H1 (cell line): Measurements from ENCODE around the gene DLG1. TPM values are rescaled to one million over a fixed set of nuclear protein-coding genes. Genes with fewer than 3 reads are reported as not detected.

ENCODE experiments used
- CTCF ChIA-PET: fragments of 300-600 bp; sonication (Branson Sonifier 250); formaldehyde crosslinking; loops from one replicate; lab custom pipeline; 2021; ENCODE audit not compliant: partially characterized antibody; lab: Charles Lee
- POLR2A ChIA-PET: fragments of 300-600 bp; sonication (Branson Sonifier 250); formaldehyde crosslinking; loops from one replicate; lab custom pipeline; 2021; ENCODE audit warnings: inconsistent platforms; ENCODE audit not compliant: partially characterized antibody; lab: Charles Lee
- DNase-seq, 2 experiments: peaks; one replicate each; pipeline versions ENCODE4 v3.0.0 to v3.0.0-alpha.2; 2010 to 2022; ENCODE audit warnings: low spot score in 2 of 2, low read depth in 1 of 2, mixed read lengths in 1 of 2
- FAIRE-seq: peaks from 2 replicates; lab custom pipeline; 2011; peaks lifted over from hg19 to GRCh38; lab: Jason Lieb, UNC
- H2AFZ ChIP-seq: 2 replicates; pipeline ENCODE4 v1.8.1; 2012; ENCODE audit warnings: low read length, inconsistent platforms
- H2AK5ac ChIP-seq: 2 replicates; pipeline ENCODE4 v1.6.1; 2013; ENCODE audit warnings: low read depth, low read length
- H2BK120ac ChIP-seq: replicated peaks from 2 replicates; pipeline ENCODE3; 2013; ENCODE audit warnings: low read depth, low read length, inconsistent platforms
- H2BK12ac ChIP-seq: 2 replicates; pipeline ENCODE4 v1.6.1; 2013; ENCODE audit warnings: low read depth, low read length
- H2BK15ac ChIP-seq: 2 replicates; pipeline ENCODE4 v1.6.1; 2013; ENCODE audit warnings: low read length
- H2BK20ac ChIP-seq: 2 replicates; pipeline ENCODE4 v1.6.1; 2013; ENCODE audit warnings: low read length
- H2BK5ac ChIP-seq: 2 replicates; pipeline ENCODE4 v1.6.1; 2013; ENCODE audit warnings: low read depth, low read length
- H3K14ac ChIP-seq: 2 replicates; pipeline ENCODE4 v1.6.1; 2013; ENCODE audit warnings: inconsistent platforms; ENCODE audit not compliant: insufficient read length
- H3K18ac ChIP-seq: 2 replicates; pipeline ENCODE4 v1.6.1; 2013; ENCODE audit warnings: low read length; ENCODE audit errors: extremely low read depth
- H3K23ac ChIP-seq: 2 replicates; pipeline ENCODE4 v1.6.1; 2013; ENCODE audit warnings: inconsistent platforms; ENCODE audit not compliant: insufficient read length
- H3K23me2 ChIP-seq: 2 replicates; pipeline ENCODE4 v1.6.1; 2013; ENCODE audit warnings: low read depth, low read length
- H3K27ac ChIP-seq: 2 replicates; pipeline ENCODE4 v1.6.1; 2011; ENCODE audit warnings: low read depth, low read length, inconsistent platforms
- H3K27me3 ChIP-seq, 4 experiments: replicated peaks in 1 of 4; 1 replicate in 1 of 4; 2 replicates in 3 of 4; pipeline versions ENCODE4 v1.6.1 to v1.8.1; 2011 to 2013; ENCODE audit warnings: low read length in 3 of 4, mild to moderate bottlenecking in 3 of 4, inconsistent platforms in 2 of 4, mixed read lengths in 2 of 4, moderate library complexity in 1 of 4; ENCODE audit not compliant: control insufficient read depth in 3 of 4, insufficient read depth in 3 of 4; ENCODE audit errors: extremely low read depth in 1 of 4
- H3K36me3 ChIP-seq, 4 experiments: 2 replicates each; pipeline versions ENCODE4 v1.6.1 to v1.8.1; 2011 to 2013; ENCODE audit warnings: mild to moderate bottlenecking in 4 of 4, low read length in 3 of 4, moderate library complexity in 2 of 4, control low read depth in 1 of 4, inconsistent platforms in 1 of 4; ENCODE audit not compliant: insufficient read depth in 4 of 4, control insufficient read depth in 2 of 4
- H3K4ac ChIP-seq: replicated peaks from 2 replicates; pipeline ENCODE3; 2013; ENCODE audit warnings: low read length, low read depth, mixed read lengths, inconsistent platforms; ENCODE audit not compliant: insufficient read length
- H3K4me1 ChIP-seq, 4 experiments: replicated peaks in 1 of 4; 1 replicate in 1 of 4; 2 replicates in 3 of 4; pipeline versions ENCODE4 v1.6.1 to v1.8.1; 2011 to 2013; ENCODE audit warnings: low read length in 3 of 4, inconsistent platforms in 2 of 4, mixed read lengths in 1 of 4; ENCODE audit not compliant: insufficient read depth in 4 of 4, control insufficient read depth in 3 of 4
- H3K4me2 ChIP-seq, 2 experiments: 2 replicates each; pipeline versions ENCODE4 v1.6.1 to v1.8.1; 2011 to 2013; ENCODE audit warnings: low read depth in 2 of 2, low read length in 2 of 2, control low read depth in 1 of 2, inconsistent platforms in 1 of 2, mild to moderate bottlenecking in 1 of 2; ENCODE audit not compliant: insufficient read depth in 1 of 2
- H3K4me3 ChIP-seq, 4 experiments: fragments of 200-600, 300-600 bp in 1 of 4; sonication (generic), shearing (Covaris generic), sonication (Bioruptor Twin) in 1 of 4; 2 replicates each; pipeline versions ENCODE4 v1.5.1 to v1.8.1; 2011 to 2016; ENCODE audit warnings: low read length in 4 of 4, low read depth in 3 of 4, control low read depth in 2 of 4, inconsistent platforms in 2 of 4, mild to moderate bottlenecking in 2 of 4, mixed read lengths in 1 of 4, moderate library complexity in 1 of 4; ENCODE audit not compliant: insufficient read depth in 2 of 4; ENCODE audit errors: extremely low read depth in 1 of 4
- H3K56ac ChIP-seq: replicated peaks from 2 replicates; pipeline ENCODE3; 2013; ENCODE audit warnings: low read depth, mild to moderate bottlenecking, mixed read lengths, low read length, inconsistent platforms; ENCODE audit not compliant: insufficient read length
- H3K79me1 ChIP-seq: 2 replicates; pipeline ENCODE4 v1.6.1; 2013; ENCODE audit warnings: low read depth, low read length, control low read depth
- H3K79me2 ChIP-seq, 2 experiments: 2 replicates each; pipeline versions ENCODE4 v1.6.1 to v1.8.1; 2012 to 2013; ENCODE audit warnings: low read length in 2 of 2, mild to moderate bottlenecking in 2 of 2, inconsistent platforms in 1 of 2; ENCODE audit not compliant: insufficient read depth in 2 of 2, control insufficient read depth in 1 of 2
- H3K9ac ChIP-seq, 4 experiments: replicated peaks in 1 of 4; 1 replicate in 1 of 4; 2 replicates in 3 of 4; pipeline versions ENCODE4 v1.6.1 to v1.8.1; 2011 to 2013; ENCODE audit warnings: low read depth in 3 of 4, low read length in 3 of 4, control low read depth in 2 of 4, mild to moderate bottlenecking in 2 of 4, moderate library complexity in 2 of 4, inconsistent platforms in 1 of 4; ENCODE audit errors: extremely low read depth in 1 of 4
- H3K9me3 ChIP-seq, 2 experiments: 2 replicates each; pipeline versions ENCODE4 v1.6.1 to v1.8.1; 2012 to 2013; ENCODE audit warnings: mild to moderate bottlenecking in 2 of 2, moderate library complexity in 2 of 2, control low read depth in 1 of 2, inconsistent platforms in 1 of 2, low read depth in 1 of 2, low read length in 1 of 2, mixed read lengths in 1 of 2; ENCODE audit not compliant: insufficient read depth in 2 of 2
- H4K20me1 ChIP-seq, 2 experiments: replicated peaks in 1 of 2; 2 replicates each; pipeline versions ENCODE3 to v1.8.1; 2011 to 2013; ENCODE audit warnings: inconsistent platforms in 2 of 2, low read length in 2 of 2, mild to moderate bottlenecking in 1 of 2; ENCODE audit not compliant: insufficient read depth in 2 of 2, control insufficient read depth in 1 of 2
- H4K5ac ChIP-seq: 2 replicates; pipeline ENCODE4 v1.6.1; 2013; ENCODE audit warnings: low read length, low read depth, mixed read lengths, inconsistent platforms; ENCODE audit not compliant: insufficient read length
- H4K8ac ChIP-seq: 2 replicates; pipeline ENCODE4 v1.8.0; 2013; ENCODE audit warnings: mild to moderate bottlenecking, moderate library complexity, low read length, inconsistent platforms; ENCODE audit not compliant: insufficient read depth; ENCODE audit errors: extremely low read depth
- H4K91ac ChIP-seq: replicated peaks from 2 replicates; pipeline ENCODE3; 2013; ENCODE audit warnings: low read length, mixed read lengths, inconsistent platforms; ENCODE audit not compliant: insufficient read length
- BCL11A ChIP-seq, 2 experiments: IDR thresholded peaks; one replicate each; pipeline ENCODE4 v1.6.1; 2011; ENCODE audit warnings: low read depth in 2 of 2, low read length in 2 of 2, mild to moderate bottlenecking in 2 of 2
- CEBPB ChIP-seq: IDR thresholded peaks from 2 replicates; pipeline ENCODE4 v1.6.1; 2012; ENCODE audit warnings: low read depth, low read length
- HDAC2 ChIP-seq, 2 experiments: fragments of 300-600 bp in 1 of 2; sonication (generic) in 1 of 2; IDR thresholded peaks; 2 replicates each; pipeline ENCODE4 v1.6.1; 2011 to 2012; ENCODE audit warnings: low read depth in 2 of 2, low read length in 2 of 2, mild to moderate bottlenecking in 2 of 2, moderate library complexity in 2 of 2, borderline replicate concordance in 1 of 2, inconsistent platforms in 1 of 2
- HDAC6 ChIP-seq: IDR thresholded peaks from one replicate; pipeline ENCODE4 v1.7.1; 2012; ENCODE audit warnings: low read depth, mild to moderate bottlenecking, inconsistent platforms, low read length, moderate library complexity
- KDM1A ChIP-seq: fragments of 200-600, 300-600 bp; sonication (generic); IDR thresholded peaks from 2 replicates; pipeline ENCODE4 v1.7.1; 2016; ENCODE audit warnings: mild to moderate bottlenecking, low read length, borderline replicate concordance
- KDM5A ChIP-seq: fragments of 200-600 bp; IDR thresholded peaks from 2 replicates; pipeline ENCODE4 v1.7.1; 2012; ENCODE audit warnings: mild to moderate bottlenecking, low read length, inconsistent platforms, mixed read lengths
- RAD21 ChIP-seq, 2 experiments: IDR thresholded peaks in 1 of 2; conservative IDR thresholded peaks in 1 of 2; 2 replicates each; pipeline ENCODE4 v1.6.1; 2011; ENCODE audit warnings: low read depth in 2 of 2, low read length in 2 of 2, improper control_type of control experiment in 1 of 2, inconsistent platforms in 1 of 2, mild to moderate bottlenecking in 1 of 2, moderate library complexity in 1 of 2
- SIN3A ChIP-seq, 2 experiments: IDR thresholded peaks in 1 of 2; conservative IDR thresholded peaks in 1 of 2; 2 replicates each; pipeline ENCODE4 v1.6.1; 2011 to 2012; ENCODE audit warnings: low read length in 2 of 2, improper control_type of control experiment in 1 of 2, low read depth in 1 of 2, mild to moderate bottlenecking in 1 of 2
- SRF ChIP-seq: IDR thresholded peaks from 2 replicates; pipeline ENCODE4 v1.6.1; 2011; ENCODE audit warnings: mild to moderate bottlenecking, low read depth, low read length, moderate library complexity
- TAF1 ChIP-seq: IDR thresholded peaks from 2 replicates; pipeline ENCODE4 v1.6.1; 2011; ENCODE audit warnings: mild to moderate bottlenecking, low read depth, low read length
- WGBS, 2 experiments: shearing (Covaris generic) in 1 of 2; methylation state at CpG; one replicate each; pipeline versions ENCODE4 v1.1.6 to v1.1.7; 2013 to 2015; ENCODE audit warnings: low lambda C conversion rate in 2 of 2, mixed read lengths in 2 of 2, inconsistent platforms in 1 of 2, low coverage in 1 of 2, missing lambda C conversion rate in 1 of 2; ENCODE audit not compliant: insufficient replicate concordance in 2 of 2, insufficient coverage in 1 of 2, insufficient read length in 1 of 2; ENCODE audit errors: extremely low coverage in 1 of 2, missing lambda C conversion rate in 1 of 2; 5-methylcytosine and 5-hydroxymethylcytosine counted together
- polyA plus RNA-seq, 7 experiments: library from polyadenylated mRNA; depleted of rRNA in 3 of 7; stranded (reverse) in 5 of 7; unstranded in 2 of 7; fragments of >200 nt in 5 of 7; fragments of 200-250 nt in 2 of 7; gene quantifications; 1 replicate in 5 of 7; 2 replicates in 1 of 7; 4 replicates in 1 of 7; pipeline versions ENCODE4 v1.2.1 to v1.2.3, GENCODE V29; 2011 to 2013; ENCODE audit warnings: missing spikeins in 2 of 7, mixed read lengths in 2 of 7
- total RNA-seq: library from RNA; stranded (reverse); fragmentation: NEBNext Ultra II Directional; extraction: Animal tissue kit (Norgen Biotek cat#: 25700); gene quantifications from 2 replicates; pipeline ENCODE4 v1.2.1, GENCODE V29; 2021
- TF ChIP-seq, protein P1 (sequence below): IDR thresholded peaks from 2 replicates; pipeline ENCODE4 v1.6.1; 2011; ENCODE audit warnings: low read length, improper control_type of control experiment

Gene DLG1
- total and polyA plus RNA-seq, 2 of the 8 experiments (the other 6 are each of a cell fraction or from before 2014, with no cell fraction given): 13.4 to 78.8 TPM

DNA sequence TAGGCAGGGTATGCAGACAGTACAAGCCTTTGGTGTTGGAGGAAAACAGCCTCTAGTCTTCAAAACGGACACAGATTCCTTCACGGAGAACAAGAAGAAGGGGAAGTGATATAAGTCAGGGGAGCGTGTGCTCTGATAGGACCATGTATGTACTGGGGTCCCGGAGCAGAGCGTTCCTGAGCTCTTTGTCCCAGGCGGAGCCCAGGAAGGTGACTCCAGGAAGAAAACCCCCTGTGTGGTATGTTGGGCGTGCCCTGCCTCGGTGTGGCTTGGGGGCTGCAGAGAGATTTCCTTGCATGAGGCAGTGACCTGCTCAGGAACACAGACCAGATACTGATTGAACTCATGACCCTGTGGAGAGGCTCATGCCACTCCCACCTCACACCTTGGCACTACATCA lies 290.5 kb downstream of the DLG1 start:
- POLR2A ChIA-PET: interaction anchor here (1.3 to 1.5 kb wide), 2 partner anchors 18 to 23 kb away, joined by 4 read pairs; no protein-coding TSS in a partner anchor
- Histone ChIP-seq H3K56ac (no peak overlapping the region), H3K27me3 (peaks cover 0 to 17% (median 15%) of the 10 kb centered on the region in 4 experiments; a peak in 6 of 7 replicates), H3K9ac (no peak overlapping the region), H3K9me3 (no peaks in the 10 kb centered on the region), H4K91ac (no peak overlapping the region), H3K4ac (no peak overlapping the region), H3K4me2 (no peak overlapping the region), H3K79me1 (no peaks in the 10 kb centered on the region), H4K5ac (no peak overlapping the region), H4K20me1 (no peaks in the 10 kb centered on the region), H3K79me2 (no peaks in the 10 kb centered on the region), H3K4me3 (no peak overlapping the region), H2BK5ac (no peak overlapping the region), H2BK120ac (no peak overlapping the region), H3K23ac (no peak overlapping the region), H4K8ac (no peak overlapping the region), H3K18ac (no peak overlapping the region), H2BK15ac (no peak overlapping the region), H3K14ac (no peak overlapping the region), H3K27ac (no peak overlapping the region), H2AFZ (no peak overlapping the region), H3K4me1 (peaks cover 3 to 10% (median 6%) of the 10 kb centered on the region in 4 experiments), H2BK20ac (no peak overlapping the region), H3K23me2 (peaks cover 4% of the 10 kb centered on the region), H2BK12ac (no peak overlapping the region), H2AK5ac (no peak overlapping the region), H3K36me3 (no peaks in the 10 kb centered on the region)
- 91% methylated on average over 8 of the region's 8 CpGs; no CpG with 5 or more reads in 1 of the 2 experiments for WGBS, 2 experiments
- FAIRE-seq: no peak
- CTCF ChIA-PET: interaction anchor here (1.0 to 19.7 kb wide), 5 partner anchors 9 to 503 kb away, joined by 3 to 245 read pairs (median 3); partner anchors contain the start of gene MELTF
- DNase-seq: no peak
- no peak for TF ChIP-seq HDAC6
- no peak for TF ChIP-seq HDAC2 (IDR thresholded peaks at IDR 0.05; ENCODE audit: borderline replicate concordance in 1 of 2, low read depth in 2 of 2, low read length in 2 of 2)
- no peak for TF ChIP-seq CEBPB
- TF ChIP-seq TAF1: no peak
- no peak for TF ChIP-seq RAD21 (IDR thresholded peaks at IDR 0.05 in 1 of 2, conservative IDR thresholded peaks at IDR 0.05 in 1 of 2; ENCODE audit: low read depth in 2 of 2, low read length in 2 of 2)
- no peak for TF ChIP-seq KDM1A
- no peak for TF ChIP-seq SIN3A (conservative IDR thresholded peaks at IDR 0.05 in 1 of 2, IDR thresholded peaks at IDR 0.05 in 1 of 2; ENCODE audit: low read depth in 1 of 2, low read length in 2 of 2)
- TF ChIP-seq SRF: no peak
- no peak for TF ChIP-seq KDM5A
- TF ChIP-seq, protein P1, sequence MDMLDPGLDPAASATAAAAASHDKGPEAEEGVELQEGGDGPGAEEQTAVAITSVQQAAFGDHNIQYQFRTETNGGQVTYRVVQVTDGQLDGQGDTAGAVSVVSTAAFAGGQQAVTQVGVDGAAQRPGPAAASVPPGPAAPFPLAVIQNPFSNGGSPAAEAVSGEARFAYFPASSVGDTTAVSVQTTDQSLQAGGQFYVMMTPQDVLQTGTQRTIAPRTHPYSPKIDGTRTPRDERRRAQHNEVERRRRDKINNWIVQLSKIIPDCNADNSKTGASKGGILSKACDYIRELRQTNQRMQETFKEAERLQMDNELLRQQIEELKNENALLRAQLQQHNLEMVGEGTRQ: no peak
- no peak for TF ChIP-seq BCL11A (IDR thresholded peaks at IDR 0.05; ENCODE audit: low read depth in 2 of 2, low read length in 2 of 2)
